CD4-positive, alpha-beta T cell treated with Interferon gamma for 1 hour (primary cell): ENCODE measurements around the gene SEC14L1.
"Not testable (repeated sequence)": the region's sequence is repeated elsewhere in the genome, so short reads cannot be mapped to it uniquely, and the experiment has no call there.

Experiments
- DNase-seq: peaks from one replicate; pipeline ENCODE4 v3.0.0-alpha.2; 2020

SEC14L1 gene

GRCh38 chr17:77140878-77141767, at the start of gene SEC14L1:
TSS of gene SEC14L1 (plus strand) at chr17:77140969. CDS start at chr17:77143597, 2,628 bp downstream.
- peak; percentile 33 for DNase-seq

- DNase-seq = no peak
These were observed 48.7 kb upstream of the SEC14L1 start for GRCh38 chr17:77092025-77092424.

- DNase-seq = no peak
These were observed 45.3 kb upstream of the SEC14L1 start for GRCh38 chr17:77095461-77095860.

- DNase-seq = no peak
These were observed 44.1 kb upstream of the SEC14L1 start for GRCh38 chr17:77096570-77097214.

GRCh38 chr17:77097631-77098180, 43.1 kb upstream of the SEC14L1 start:
- DNase-seq = peak; percentile 22

GRCh38 chr17:77098884-77099545, 41.8 kb upstream of the SEC14L1 start:
- peak; percentile 54 for DNase-seq

GRCh38 chr17:77099997-77100396, 40.8 kb upstream of the SEC14L1 start:
- DNase-seq = peak; percentile 83

GRCh38 chr17:77101521-77102410, 39.0 kb upstream of the SEC14L1 start:
- DNase-seq = no peak

GRCh38 chr17:77102411-77103134, 38.2 kb upstream of the SEC14L1 start:
- not testable (repeated sequence) for DNase-seq

- no peak for DNase-seq
These were observed 35.1 kb upstream of the SEC14L1 start for GRCh38 chr17:77105706-77106105.

GRCh38 chr17:77106874-77107358, 33.9 kb upstream of the SEC14L1 start:
- DNase-seq = no peak

GRCh38 chr17:77107506-77108433, 33.0 kb upstream of the SEC14L1 start:
- DNase-seq = peak; percentile 71

GRCh38 chr17:77109159-77109759, 31.5 kb upstream of the SEC14L1 start:
- no peak for DNase-seq

- no peak for DNase-seq
These were observed 30.9 kb upstream of the SEC14L1 start for GRCh38 chr17:77109764-77110359.

GRCh38 chr17:77111165-77111933, 29.4 kb upstream of the SEC14L1 start:
- not testable (repeated sequence) for DNase-seq

GRCh38 chr17:77111934-77112296, 28.9 kb upstream of the SEC14L1 start:
- DNase-seq = no peak

GRCh38 chr17:77115510-77115909, 25.3 kb upstream of the SEC14L1 start:
- no peak for DNase-seq

GRCh38 chr17:77115947-77116346, 24.8 kb upstream of the SEC14L1 start:
- no peak for DNase-seq
